Fibroblast of skin of left biceps (primary cell): ENCODE measurements around the gene KANK4.

Source experiments
- DNase-seq, 2 experiments: peaks; one replicate each; pipeline ENCODE4 v3.0.0-alpha.2; 2013; ENCODE audit warnings: low read depth in 2 of 2

Gene KANK4

DNA sequence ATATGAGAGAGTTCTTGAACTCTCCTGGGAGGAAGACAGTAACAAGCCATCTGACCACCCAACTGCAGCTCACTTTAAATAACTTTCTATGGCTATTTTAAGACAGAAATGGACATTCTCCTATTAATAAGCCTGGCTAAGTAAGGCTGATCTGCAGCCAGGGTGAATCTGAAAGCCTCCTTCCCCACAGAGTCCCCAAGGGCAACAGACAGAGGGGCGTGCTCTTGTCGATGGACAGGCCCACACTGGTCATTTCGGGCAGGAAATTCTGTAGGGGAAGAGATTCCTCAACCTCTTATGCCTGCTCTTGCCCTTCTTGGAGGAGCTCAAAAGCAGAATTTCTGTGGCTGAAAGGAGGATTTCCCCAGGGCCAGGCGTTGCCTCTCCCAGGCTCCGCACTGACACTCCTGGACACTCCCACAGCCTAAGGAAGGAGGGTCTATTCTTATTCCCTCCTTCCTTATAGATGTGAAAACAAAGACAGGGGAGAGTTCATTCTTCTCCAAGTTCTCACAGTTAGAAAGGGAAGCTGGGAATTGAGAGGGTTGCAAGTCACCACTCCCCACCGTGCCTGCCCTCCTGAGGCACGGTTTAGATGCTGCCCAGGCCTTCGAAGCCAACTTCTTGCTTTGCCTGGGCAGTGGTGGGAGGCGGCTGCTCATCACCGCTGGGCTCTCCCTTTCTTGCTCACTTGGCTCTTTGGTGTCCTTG, 17.9 kb upstream of the KANK4 start:
- no peak for DNase-seq

DNA sequence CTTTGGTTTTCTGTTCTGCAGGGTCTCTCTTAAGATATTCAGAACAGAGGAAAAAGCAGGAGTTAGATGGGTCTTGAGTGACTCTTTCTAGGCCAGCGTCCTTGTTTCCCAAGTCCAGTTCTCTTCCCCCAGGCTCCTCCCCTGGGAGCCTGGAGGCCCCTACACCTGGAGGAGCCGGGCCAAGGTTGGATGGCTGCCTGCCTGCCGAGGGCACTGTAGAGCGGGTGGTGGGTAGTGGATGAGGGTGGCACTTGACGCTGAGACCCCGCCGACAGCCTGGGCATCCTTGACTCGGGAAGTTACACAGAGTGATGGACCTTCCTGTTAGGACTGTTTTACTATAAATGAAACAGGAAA, 17.4 kb upstream of the KANK4 start:
- DNase-seq, result no peak

DNA sequence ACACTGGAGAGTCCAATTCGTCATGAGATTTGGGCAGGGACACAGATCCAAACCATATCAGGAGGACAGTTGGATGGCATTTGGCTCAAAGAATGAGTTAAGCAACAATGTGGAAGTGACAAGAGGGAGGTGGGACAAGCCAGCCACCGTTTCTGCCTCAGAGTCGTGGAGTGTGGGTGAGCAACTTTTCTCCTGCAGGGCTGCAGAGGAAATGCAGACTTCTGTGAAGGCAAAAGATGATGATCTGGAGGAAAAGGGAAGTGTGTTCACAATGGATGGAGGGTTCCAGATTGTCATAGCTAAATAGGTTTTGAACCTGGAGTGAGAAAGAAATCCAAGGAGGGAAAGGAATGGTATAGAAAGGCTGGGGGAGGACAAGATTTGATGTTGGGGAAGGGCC, 16.4 kb upstream of the KANK4 start:
- no peak for DNase-seq

DNA sequence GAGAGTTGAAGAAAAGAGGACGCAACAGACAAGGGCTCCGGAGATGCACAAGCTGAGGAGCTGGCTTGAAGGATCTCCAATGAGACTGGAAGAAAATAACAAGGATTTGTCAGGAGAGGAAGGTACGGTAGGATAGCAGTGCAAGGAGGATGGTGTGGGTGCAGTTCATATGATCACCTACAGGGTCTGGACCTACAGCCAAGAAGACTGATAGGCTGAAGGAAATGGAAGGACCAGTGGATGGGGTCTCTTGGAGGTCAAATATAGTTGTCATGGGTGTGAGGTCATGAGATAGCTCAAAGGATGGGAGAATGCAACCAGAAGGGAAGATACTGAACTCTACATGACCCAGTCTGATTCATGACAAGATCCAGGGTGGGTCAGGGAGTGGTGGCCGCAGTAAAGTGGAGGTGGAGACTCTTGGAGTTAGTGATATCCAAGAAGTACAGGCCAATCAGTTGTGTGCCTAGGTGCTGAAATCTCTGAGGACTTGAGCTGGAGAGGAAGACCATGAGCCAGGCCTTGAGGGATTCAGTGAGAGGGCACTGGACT, 15.3 kb upstream of the KANK4 start:
- DNase-seq, result no peak

DNA sequence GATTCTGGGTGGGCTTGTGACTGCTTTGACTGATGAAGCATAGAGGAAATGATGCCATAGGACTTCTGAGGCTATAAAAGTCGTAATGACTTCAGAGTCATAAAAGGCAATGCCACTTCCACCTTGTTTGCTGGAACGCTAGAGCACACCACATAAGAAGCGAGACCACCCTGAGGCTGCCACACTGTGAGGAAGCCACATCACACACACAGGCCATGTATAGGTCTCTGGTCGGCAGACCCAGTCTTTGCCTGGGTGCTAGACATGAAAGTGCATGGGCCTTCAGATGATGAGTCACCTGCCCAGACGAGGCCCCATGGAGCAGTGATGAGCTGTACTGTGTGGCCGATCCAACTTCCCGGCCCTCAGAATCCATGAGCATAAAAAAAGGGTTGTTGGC, 14.2 kb upstream of the KANK4 start:
- no peak for DNase-seq

DNA sequence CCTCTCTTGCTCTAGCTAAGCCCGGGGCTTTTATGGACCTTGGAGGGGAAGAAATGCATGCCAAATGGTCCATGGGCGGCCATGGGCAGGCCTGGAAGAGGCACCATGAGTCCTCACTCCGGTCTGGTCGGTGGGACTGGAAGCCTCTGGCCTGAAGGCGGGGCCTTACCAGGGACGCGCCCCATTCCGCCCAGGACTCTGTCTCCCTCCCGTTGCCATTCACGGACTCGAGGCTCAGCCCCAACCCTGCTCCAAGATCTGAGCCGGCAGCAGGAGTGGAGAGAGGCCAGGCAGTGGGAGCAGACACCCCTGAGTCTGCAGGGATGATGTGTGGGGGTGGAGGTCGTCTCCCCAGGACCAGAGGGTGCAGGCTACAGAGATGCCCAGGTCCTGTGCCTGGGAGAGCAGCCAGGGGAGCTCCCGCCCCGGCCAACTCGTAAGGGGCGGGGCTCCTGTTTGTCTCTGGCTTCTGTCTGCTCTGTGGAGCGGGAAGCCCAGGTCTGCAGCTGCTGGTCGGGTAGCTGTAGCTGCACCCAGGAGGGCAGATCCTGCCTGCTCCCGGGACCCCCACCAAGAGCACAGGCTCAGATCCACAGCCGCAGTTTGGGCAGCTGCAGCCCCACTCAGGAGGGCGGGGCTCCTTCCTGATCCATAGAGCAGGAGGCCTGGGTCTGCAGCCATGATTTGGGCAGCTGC, 8.3 kb upstream of the KANK4 start:
- no peak for DNase-seq

DNA sequence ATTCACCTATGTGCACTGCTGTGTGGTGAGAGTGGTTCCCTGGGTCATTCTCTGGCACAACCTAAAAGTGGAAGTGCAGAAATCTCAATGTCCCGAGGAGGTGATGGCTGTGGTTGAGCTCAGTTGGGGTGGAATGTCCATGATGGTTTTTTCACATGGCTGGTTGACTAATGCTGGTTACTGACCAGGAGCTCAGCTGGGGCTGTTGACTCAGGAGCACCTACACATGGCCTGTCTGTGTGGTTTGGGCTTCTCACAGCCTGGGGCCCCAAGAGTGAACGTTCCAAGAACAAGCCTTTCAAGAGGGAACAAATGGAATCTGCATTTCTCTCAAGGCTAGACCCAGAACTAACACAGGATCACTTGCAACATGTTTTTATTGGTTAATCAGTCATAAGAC, 6.4 kb upstream of the KANK4 start:
- no peak for DNase-seq

DNA sequence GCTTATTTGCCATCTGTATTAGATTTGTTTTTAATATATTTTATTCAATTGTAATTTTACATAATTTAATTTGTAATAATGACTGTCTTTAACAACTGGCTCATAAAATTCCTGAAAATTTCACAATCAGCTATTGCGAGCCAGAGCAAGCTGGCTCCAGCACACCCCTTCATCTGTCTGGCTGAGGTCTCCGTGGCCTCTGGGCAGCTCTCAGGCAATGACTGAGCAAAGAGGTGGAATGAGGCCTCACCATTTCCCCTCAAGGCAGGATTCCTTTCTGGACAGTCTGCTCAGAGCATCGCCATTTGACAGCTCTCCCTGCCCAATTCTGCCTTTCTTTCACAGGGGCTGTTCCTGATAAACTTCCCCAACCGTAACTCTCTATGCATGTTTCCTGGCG, 5.8 kb upstream of the KANK4 start:
- peak; percentile 17 to 21 for DNase-seq

DNA sequence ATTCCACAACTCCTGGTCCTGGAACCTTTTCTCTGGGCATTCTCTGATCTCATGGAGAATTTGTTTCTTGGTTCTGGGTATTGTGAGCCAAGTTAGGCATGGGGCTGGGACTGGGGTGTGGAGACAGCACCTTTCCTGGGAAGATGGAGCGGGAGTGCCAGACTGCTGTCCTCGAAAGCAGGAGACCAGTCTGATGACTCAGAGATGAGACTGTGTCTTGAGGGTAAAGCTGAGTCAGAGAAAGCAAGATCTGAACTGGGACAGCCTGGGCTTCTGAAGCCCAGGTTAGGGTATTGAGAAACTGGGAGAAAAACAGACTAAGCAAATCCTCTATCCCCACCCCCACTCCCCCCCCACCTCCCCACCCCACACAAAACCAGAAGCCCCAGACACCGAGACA, 2.2 kb upstream of the KANK4 start:
- peak; percentile 11 to 19 for DNase-seq

DNA sequence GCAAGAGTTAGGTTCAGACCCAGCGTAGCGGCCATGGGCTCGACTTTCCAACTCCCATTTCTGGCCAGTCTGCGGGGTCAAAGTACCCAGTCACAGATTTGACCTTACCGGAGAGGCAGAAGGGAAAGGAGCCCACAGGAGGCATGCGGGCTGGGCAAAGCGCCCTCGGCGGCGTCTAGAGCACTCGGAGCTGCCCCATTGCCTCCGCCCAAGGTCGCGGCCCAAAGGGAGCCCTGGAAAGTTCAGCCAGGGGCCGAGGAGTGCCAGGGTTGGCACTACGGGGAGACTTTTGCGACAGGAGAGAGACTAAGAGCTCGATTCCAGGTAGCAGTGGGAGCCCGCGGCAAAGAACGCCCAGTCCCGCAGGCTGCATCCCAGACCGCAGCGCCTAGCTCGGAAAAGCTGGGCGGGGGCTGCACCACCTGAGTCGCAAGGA, 896 bp downstream of the KANK4 start:
- DNase-seq, result no peak

DNA sequence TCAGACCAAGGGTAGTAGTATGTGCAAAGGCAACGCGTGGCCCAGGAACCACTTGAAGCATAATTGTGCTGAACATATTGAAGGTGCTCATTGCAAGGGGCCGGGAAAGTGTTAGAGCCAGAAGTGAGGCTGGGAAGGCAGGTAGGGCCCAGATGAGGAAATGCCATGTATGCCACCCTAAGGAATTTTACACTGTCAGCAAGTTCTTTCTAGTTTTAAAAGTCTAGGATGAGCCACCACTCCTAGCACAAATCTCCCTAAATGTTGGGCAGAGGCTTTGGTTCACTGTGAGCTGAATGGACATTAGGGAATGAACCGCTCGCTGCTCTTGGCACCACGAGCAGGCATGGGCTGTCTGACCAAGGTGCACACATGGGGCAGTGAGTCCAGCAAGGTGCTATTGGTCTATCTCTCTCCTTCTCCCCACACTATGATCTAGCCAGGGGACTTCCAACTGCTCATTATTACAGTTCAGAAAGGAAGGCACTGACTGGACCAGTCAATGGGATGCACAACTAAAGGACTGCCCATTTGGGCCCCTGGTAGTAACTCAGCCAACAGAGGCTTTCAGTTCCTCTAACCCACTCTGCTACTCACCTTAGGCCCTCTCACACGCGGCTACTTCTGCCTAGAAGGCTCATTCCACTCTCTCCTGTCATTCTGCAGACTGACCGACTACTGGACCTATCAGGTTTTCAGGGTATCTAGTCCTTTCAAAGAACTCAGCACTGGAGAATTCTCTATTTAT, 2.0 kb downstream of the KANK4 start:
- DNase-seq, result no peak

DNA sequence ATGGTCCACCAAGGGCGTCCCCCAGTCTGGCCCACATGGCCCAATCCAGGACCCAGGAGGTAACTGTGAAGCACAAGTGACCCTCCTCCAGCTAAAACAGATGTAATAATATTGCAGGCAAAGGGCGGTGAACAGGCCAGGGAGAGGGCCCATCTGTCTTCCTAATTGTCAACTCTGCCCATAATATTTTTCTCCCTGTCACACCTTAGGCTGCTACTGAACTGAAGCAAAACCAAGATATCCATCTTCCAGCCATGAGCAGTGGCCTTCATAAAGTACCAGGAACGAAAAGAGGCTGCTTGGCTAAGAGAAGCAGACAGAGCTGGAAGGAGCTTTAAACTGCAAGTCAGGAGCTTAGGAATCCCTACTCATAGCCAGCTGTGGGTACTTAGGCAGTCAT, 3.1 kb downstream of the KANK4 start:
- DNase-seq, result no peak

DNA sequence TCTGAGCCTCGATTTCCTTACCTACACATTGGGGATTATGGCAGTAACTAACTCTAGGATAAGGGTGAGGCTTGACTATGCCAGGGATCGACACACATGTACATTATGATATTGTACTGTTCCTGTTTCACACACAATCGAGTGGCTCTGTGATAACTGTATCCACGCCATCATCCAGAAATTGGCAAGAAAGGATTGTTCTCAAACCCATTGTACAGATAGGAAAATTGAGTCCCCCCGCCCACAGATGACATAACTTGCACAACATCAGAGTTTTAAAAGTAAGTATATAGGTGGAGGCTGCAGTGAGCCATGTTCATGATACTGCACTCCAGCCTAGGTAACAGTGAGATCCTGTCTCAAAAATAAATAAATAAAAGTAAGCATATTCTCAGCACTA, 3.8 kb downstream of the KANK4 start:
- DNase-seq, result no peak

DNA sequence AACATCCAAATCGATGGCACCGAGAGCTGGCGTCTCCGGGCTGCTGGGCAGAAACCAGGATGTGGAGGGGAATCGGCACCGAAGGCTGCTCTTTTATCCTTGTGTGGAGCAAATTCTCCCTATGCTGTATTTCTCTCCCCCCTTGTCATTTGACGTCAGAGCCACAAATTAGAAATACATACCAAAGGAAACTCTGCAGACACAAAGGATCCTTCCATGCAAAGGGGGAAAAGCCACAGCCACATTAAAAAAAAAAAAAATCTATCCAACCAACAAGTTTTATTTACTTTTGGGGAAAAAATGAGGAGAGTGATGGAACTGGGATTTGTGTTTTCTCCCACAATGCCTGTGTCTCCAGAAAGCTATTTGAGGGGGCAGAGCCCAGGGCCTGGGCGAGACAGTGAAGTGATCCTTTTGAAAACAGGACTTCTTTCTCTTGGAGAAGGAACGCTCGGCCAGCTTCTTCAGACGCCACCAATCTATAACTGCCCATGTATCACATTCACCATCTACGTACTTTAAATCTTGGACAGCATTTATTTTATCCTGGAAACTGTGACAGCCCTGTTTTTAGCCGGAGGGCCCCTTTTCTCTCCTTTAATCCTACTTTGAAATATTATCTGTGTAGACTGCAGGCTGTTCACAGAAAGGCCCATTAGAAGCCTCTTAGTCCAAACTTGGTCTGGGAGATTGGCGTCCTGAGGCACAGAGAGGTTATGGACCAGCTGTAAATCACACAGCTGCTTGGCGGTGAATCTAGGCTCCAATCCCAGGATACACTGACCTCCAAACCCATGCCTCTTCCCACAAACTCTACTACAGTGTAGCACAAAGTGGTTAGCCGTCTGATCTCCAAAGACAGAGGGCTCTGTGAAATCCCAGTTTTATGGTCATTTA, 4.5 kb downstream of the KANK4 start:
- DNase-seq, result no peak

DNA sequence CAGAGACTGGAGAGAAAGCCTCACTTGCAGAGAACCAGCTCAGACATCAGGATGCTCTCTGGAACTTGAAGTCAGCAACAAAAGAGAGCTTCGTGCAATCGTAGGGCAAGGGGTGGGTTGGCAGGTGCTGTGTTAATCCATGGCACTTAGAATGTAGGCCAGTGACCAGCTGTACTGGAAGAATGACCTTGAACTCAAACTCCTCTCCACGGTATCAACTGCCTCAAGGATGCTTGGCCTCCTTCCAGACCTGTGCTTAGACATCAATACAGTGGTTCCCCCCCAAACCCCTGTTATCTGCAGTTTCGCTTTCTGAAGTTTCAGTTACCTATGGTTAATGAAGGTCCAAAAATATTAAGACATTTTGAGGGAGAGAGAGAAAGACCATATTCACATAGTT, 6.5 kb downstream of the KANK4 start:
- DNase-seq, result no peak

DNA sequence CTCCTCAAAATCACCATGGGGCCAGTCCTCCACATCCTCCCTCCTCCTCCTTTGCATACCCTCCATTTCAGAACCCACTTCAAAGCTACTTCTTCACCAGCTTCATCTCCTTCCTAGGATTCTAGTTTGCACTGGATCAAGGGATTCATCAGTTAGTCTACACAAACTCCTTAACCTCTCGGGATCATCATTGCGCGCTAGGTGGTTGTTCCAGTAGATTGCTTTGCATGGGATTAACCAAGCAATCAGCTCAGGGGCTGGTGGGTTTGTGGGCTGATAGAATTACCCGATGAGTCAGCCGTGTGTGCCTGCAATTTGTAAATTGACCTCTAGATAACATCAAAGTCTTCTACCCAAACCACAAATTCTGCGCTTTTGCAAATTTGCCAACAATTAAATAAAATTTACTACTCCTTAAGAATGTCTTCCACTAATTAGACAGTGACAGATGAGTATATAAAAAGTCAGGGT, 7.7 kb downstream of the KANK4 start:
- DNase-seq, result no peak

DNA sequence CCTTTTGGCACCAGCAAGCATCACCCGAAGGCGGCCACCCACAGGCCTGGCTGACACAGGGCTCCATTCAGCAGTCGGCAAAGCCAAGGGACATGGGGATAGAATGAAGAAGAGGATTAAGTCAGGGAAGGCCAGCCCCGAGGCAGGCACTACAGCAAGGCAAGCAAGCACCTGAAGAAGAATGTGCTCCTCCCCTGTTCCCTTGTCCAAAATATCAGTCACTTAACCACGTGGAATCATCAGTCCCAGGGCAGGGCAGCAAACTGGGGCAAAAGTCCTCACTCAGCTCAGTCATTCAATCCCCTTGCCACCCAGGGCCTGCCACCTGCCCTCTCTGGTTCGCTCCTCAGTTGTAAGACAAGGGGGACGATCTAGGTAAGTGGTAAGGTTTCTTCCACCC, 9.3 kb downstream of the KANK4 start:
- no peak for DNase-seq

DNA sequence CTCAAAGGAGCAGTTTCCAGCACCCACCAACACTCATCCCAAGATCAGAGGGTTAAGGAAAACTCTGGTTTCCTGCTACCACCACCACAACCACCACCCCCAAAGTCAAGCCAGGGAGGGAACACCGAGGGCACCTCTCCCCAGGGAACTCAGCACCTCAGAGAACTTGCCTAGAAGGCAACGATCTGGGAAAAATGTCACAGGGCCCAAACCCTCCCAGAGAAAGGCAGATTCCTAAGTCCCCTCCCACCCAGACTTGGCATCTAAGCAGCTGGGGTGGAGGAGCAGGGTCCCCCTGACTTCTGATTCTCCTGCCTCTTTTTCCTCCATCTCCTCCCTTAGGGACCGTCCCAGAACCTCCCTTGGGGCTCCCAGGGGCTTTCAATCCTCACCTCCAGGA, 10.6 kb downstream of the KANK4 start:
- no peak for DNase-seq

DNA sequence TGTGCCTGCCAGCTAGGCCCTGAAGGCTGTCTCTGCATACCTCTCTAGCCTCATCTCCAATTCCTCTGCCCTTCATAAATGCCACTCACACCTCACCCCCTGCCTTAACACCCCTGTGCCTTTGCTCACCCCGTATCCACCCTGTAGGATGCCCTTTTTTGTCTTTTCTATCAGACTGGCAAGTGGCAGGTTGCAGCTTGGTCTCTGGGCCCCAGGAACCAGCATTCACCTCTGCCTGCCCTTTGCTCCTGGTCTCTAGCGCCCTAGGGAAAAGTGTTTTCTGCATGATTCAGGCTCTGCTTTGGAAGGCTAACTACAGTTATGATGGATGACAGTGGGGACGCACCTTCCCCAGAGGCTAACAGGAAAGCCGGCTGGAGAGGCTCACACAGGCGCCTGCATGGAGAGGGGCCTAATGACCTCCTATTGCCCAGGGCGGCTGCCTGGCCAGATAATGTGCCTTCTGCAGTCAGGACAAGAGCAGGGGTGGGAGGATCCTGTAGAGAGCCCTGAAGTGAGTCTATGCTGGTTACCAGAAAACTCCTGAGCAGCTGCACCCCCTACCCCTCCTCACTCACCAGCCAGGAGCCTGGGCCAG, 11.2 kb downstream of the KANK4 start:
- no peak for DNase-seq

DNA sequence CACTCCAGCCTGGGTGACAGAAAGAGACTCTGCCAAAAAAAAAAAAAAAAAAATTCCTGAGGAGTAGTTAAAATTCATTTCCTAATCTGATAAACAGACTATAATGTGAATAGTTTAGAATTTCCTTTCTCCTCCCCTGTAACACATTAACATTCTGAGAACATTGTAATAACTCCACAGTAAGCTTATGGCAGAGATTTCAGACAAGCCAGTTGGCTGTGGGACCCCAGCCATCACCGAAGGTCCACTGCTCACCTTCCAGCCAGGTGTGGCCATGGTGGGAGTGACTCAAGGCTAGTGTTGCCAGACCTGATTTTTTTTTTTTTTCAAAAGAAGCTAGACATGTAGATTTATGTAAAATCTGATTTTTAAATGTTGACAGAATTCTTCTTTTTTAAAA, 11.8 kb downstream of the KANK4 start:
- no peak for DNase-seq

DNA sequence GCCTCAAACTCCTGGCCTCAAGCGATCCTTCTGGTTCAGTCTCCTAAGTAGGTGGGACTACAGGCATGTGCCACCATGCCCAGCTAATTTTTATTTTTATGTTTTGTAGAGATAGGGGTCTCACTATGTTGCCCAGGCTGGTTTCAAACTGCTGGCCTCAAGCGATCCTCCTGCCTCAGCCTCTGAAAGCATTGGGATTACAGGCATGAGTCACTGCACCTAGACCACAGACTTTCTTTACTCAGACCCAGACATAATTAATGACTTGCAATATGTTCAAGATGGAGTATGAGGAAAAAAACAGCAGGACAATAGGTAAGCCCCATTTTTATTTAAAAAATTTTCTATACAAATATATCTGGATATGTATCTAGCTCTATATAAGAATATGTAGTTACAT, 13.2 kb downstream of the KANK4 start:
- DNase-seq, result no peak
